GM12873 (cell line): ENCODE data around the gene POLR1D.

Source experiments
- TF ChIP-seq, protein P1 (sequence below): IDR thresholded peaks from 2 replicates; pipeline ENCODE4 v1.5.1; 2012; ENCODE audit warnings: low read depth, mild to moderate bottlenecking, moderate library complexity, low read length, control low read depth; ENCODE audit not compliant: insufficient read depth; ENCODE audit errors: missing control alignments

The POLR1D gene

DNA sequence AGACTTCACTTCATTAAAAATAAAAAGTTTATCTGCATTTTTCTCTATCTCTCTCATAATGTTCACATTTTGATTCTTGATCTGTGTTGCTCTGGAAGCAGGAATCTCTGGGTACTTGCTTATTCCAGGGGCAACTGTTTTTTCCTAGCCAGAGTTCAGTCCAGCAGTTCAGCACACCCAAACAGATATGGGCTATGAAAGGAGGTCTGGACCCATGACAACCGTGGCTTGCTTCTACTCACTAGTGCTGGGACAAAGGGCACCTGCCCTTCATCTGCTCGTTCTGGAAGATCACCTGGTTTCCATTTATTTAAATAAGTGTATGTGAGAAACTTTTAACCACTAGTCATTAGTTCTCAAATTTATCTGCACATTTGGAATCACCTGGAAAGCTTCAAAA lies 36.0 kb downstream of the POLR1D start:
- TF ChIP-seq, protein P1, sequence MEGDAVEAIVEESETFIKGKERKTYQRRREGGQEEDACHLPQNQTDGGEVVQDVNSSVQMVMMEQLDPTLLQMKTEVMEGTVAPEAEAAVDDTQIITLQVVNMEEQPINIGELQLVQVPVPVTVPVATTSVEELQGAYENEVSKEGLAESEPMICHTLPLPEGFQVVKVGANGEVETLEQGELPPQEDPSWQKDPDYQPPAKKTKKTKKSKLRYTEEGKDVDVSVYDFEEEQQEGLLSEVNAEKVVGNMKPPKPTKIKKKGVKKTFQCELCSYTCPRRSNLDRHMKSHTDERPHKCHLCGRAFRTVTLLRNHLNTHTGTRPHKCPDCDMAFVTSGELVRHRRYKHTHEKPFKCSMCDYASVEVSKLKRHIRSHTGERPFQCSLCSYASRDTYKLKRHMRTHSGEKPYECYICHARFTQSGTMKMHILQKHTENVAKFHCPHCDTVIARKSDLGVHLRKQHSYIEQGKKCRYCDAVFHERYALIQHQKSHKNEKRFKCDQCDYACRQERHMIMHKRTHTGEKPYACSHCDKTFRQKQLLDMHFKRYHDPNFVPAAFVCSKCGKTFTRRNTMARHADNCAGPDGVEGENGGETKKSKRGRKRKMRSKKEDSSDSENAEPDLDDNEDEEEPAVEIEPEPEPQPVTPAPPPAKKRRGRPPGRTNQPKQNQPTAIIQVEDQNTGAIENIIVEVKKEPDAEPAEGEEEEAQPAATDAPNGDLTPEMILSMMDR = no peak

DNA sequence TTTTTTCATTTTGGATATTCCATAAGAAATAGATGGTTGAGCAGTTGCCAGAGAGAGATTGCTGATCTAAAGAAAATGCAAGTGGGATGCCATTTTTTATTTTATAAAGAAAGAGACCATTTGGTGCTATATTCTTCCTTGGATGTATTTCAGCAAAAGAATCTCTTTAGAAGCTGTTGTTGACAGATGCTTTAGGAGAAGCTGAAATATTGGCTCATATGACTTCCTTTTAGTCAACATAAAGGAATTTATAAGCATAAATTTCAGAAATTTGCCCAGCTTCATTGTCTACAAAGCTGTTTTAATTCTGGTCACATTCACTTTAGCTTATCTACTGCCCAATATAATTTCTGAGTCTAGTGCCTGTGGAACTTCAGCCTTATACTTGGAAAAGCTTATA lies 36.9 kb downstream of the POLR1D start:
- TF ChIP-seq, protein P1 = no peak

DNA sequence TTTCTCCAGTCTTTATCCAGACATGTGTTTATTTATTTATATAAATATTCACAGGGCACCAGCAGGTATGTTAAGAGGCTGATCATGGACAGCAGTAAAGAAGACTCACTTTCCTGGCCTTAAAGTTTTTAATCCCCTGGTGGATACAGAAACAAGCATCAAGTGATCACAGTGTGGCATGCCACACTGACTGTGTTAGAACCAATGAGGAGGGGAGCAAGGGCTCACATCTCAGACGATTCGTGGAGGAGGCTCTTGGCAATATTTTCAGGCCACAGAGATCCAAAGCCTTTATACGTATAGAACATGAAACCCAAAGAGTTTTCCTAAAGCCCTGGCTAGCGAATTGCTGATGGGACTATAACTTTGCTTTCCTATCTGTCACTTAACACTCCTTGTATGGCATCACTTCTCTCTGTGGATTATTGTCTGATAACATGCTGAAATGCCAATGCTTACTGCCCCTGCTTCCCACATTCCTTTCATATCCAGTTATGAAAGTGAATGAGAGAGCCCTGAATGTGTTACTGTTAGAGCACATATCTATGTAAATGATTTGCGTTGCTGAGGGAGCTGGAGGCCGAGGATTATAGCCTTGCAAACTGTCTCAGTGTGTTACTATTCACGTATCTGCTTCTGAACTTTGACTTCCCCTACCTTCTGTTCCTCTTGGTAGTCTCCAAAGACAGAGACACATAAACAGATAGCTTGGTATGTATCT lies 37.6 kb downstream of the POLR1D start:
- TF ChIP-seq, protein P1 = no peak

DNA sequence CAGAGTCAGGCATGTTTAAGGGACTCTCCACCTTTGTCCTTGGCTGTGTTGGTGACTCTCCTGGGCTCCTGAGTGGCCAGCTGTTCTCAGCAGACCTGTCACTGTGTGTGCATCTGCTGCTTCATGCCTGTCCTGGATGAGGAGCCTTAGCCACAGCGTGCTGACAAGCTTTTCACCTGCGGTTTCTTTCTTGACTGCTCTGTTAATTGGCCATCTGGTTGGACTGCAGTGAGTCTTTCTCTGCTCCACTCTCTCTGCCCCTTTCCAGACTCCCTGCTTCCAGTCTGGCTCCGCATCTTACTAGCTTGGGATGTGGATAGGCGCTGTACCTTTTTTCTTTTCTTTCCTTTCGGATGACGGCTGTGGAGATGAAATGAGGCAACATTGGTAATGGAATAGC lies 38.8 kb downstream of the POLR1D start:
- TF ChIP-seq, protein P1 = no peak

DNA sequence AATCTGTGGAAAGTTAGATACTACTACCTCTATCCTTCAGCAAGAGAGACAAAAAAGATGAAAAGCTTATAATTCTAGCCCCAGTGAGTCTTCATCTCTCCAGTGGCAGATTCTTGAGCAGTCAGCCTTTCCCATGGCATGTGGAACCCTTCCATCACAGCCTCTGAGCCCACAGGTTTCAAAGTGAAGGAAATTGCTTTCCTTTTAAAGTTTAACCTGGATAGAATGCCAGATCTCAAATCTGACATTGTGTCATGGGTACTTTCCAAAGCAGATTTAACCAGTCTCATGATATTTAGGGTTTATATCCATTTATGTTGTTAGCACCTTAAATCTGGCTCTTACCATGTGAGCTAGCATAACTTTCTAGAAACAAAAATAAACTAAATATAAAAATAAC lies 39.3 kb downstream of the POLR1D start:
- TF ChIP-seq, protein P1 = no peak

DNA sequence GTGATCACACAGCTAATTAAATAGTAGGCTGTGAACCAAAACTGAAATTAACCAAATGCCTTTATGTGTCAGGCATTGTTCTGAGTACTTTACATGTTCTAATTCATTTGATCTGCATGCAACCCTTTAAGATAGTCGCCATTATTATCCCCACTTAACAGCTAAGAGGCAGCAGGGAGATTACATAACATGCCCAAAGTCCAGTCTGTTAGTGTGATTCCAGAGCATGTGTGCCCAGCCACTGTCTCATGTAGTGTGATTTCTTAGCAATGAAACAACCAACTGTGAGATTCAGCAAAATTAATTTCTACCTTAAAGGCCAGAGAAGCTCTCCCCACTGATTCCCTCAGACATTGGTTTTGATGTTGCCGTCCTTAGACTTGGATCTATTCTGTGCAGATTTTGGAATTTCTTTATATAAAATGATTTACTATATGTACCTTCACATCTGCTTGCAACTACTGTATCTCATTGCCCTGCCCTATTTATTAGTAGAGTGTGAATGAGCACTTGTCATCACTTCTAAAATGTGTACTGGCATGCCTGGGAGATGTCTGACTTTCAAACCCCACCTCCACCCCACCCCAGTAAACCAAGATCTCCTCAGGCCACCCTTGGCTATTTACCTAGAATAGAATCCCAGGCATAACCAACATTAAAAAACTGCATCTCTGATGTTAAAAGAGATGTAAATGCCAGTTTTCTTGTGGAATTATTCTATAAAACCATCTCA lies 41.2 kb downstream of the POLR1D start:
- TF ChIP-seq, protein P1 = no peak

DNA sequence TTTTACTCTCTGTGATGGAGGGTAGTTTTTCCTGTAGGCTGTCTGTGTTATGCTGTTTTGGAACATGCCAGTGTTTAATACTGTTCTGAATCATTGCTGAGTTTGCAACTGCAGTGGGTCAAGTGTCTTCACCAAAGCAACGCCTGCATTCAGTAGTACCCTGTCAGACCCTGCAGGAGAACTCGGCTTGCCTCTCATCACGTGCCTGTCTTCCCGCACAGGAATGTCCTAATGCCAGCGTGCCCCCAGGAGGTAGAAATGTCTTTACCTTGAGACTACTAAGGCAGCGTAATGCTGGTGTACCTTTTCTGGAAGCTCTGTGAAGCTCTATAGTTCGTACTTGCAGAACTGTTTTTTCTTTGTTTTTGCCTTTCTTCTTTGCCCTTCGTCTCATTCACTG lies 42.3 kb downstream of the POLR1D start:
- TF ChIP-seq, protein P1 = no peak
